Measurements from ENCODE around the gene GIT2.

The GIT2 gene, protein sequence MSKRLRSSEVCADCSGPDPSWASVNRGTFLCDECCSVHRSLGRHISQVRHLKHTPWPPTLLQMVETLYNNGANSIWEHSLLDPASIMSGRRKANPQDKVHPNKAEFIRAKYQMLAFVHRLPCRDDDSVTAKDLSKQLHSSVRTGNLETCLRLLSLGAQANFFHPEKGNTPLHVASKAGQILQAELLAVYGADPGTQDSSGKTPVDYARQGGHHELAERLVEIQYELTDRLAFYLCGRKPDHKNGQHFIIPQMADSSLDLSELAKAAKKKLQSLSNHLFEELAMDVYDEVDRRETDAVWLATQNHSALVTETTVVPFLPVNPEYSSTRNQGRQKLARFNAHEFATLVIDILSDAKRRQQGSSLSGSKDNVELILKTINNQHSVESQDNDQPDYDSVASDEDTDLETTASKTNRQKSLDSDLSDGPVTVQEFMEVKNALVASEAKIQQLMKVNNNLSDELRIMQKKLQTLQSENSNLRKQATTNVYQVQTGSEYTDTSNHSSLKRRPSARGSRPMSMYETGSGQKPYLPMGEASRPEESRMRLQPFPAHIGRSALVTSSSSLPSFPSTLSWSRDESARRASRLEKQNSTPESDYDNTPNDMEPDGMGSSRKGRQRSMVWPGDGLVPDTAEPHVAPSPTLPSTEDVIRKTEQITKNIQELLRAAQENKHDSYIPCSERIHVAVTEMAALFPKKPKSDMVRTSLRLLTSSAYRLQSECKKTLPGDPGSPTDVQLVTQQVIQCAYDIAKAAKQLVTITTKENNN

DNA sequence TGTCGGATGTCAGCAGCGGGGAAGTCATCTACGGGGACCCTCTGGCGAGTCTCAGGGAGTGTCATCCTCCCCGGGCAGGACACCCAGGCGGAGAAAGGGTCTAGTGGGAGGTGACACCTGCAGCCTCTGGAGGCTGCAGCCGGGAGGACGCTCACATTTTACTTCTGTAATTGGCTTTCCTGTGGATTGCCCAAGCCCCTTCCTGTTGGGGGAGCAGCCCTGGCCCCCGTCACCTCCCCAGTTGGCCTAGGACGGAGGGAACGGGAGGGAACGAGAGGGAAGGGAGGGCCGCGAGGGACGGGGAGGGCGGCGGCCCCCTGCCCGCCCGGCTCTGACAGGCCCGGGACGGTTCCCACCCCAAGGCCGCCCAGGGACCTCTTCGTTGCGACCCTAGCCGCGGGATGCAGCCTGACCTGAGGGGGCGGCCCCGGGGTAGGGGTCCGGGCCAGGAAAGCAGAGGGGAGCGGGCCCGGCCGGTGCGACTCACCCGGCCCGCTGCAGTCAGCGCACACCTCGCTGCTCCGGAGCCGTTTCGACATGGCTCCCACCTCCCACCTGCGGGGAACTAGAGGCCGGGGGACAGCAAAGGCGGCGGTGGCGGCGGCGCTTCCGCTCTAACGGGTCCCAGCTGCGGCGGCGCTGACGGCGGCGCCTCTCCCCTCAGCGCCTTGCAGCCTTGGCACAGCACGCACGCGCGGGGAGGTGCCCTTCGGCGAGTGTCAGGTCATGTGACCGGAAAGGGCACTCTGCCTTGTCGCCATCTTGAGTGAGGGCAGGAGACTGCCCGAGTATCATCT lies at the start of gene GIT2:
Gene GIT2, minus strand, starts transcription at position 683 of the 797 bp plus-strand sequence. Its CDS starts 144 bp downstream, at position 539.
- Histone ChIP-seq H3K9ac (ENCODE audit: low read length) (peak within 1 kb of the TSS; percentile 70), H3K27ac (ENCODE audit: low read depth, low read length) (peak within 1 kb of the TSS; percentile 27), H3K27me3 (ENCODE audit: control insufficient read depth, insufficient read depth, low read length) (no peaks in the 10 kb centered on the region), H3K4me3 (ENCODE audit: low read length) (peak within 1 kb of the TSS; percentile 92), H3K36me3 (ENCODE audit: control insufficient read depth, insufficient read depth, low read length) (peaks cover 3% of the 10 kb centered on the region), H3K4me1 (ENCODE audit: control insufficient read depth, insufficient read depth, low read length) (peaks cover 5% of the 10 kb centered on the region)

DNA sequence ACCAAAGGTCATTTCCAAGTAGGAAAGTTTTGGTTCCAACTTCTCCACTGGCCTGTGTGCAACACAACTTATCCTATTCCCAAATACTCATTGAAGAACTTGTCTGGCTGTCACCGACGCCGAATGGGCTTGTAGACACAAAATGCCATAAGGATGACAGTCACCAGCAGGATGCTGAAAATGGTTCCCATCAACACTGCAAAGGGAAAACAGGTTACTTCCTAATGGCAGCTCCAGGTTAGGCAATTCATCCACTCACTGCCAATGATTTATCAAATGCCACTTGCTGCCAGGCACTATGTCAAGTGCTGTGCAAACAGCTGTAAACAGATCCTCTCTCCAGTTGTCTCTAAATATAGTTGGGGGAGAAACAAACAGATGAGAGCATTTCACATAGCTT lies 46.1 kb upstream of the GIT2 start:
- peaks cover 10% of the 10 kb centered on the region for H3K4me1 ChIP-seq (ENCODE audit: control insufficient read depth, insufficient read depth, low read length)
- H3K9ac ChIP-seq (ENCODE audit: low read length): no peak overlapping the region
- H3K4me3 ChIP-seq (ENCODE audit: low read length): no peak overlapping the region
- H3K27ac ChIP-seq (ENCODE audit: low read depth, low read length): no peak overlapping the region
- peaks cover 6% of the 10 kb centered on the region for H3K36me3 ChIP-seq (ENCODE audit: control insufficient read depth, insufficient read depth, low read length)
- H3K27me3 ChIP-seq (ENCODE audit: control insufficient read depth, insufficient read depth, low read length): no peaks in the 10 kb centered on the region

DNA sequence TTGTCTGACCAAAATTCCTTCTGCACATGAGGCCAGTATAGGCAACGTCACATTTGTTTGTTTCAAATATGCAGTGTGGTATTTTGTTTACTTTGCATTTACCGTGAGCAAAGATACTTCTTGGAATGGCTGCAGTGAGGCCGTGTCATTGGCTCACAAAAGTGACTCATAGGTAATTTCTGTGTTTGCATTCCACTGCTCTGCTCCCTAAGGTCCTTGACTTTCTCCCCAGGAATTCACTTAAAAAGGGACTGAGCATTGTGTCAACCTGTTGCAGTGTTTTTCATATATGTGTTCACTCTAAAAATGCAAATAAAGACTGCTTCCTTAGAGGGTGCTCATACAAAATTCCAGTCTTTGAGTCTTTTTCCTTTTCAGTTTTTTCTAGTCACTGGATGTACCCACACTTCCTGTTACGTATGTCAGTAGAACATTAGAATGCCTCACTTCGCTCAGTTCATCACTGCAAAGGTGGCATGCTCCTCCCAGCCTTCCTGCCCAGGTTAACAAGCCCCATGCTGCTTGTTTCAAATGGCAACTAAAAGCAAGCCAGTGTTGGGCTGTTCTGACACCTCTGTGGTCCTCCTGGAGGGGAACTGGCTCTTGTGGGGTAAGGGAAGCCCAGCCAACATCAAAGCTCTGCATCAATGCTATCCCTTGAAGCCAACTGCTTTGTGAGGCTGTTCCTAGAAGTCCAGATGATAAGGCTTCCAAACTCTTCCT lies 43.1 kb upstream of the GIT2 start:
- Histone ChIP-seq H3K4me1 (ENCODE audit: control insufficient read depth, insufficient read depth, low read length) (peaks cover 10% of the 10 kb centered on the region), H3K4me3 (ENCODE audit: low read length) (peak overlapping the region; percentile 5), H3K27me3 (ENCODE audit: control insufficient read depth, insufficient read depth, low read length) (no peaks in the 10 kb centered on the region), H3K36me3 (ENCODE audit: control insufficient read depth, insufficient read depth, low read length) (peaks cover 12% of the 10 kb centered on the region), H3K9ac (ENCODE audit: low read length) (no peak overlapping the region), H3K27ac (ENCODE audit: low read depth, low read length) (peak overlapping the region; percentile 52)

DNA sequence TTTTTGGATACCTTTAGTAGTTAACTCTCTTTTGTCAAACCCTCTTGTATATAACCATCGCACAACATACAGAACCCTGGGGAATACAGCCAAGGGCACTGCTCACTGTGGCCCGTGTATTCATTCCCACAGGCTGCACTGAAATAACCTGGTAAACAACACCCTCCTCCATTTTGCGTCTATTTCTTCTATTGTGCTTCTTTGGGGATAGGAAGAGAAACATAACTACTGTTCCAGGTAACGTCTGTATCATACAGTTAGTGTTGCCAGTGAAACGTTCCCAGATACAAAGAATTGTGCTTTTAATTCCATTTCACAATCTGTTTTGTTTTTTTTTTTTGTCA lies 42.5 kb upstream of the GIT2 start:
- H3K36me3 ChIP-seq (ENCODE audit: control insufficient read depth, insufficient read depth, low read length): peaks cover 17% of the 10 kb centered on the region
- no peaks in the 10 kb centered on the region for H3K27me3 ChIP-seq (ENCODE audit: control insufficient read depth, insufficient read depth, low read length)
- H3K4me1 ChIP-seq (ENCODE audit: control insufficient read depth, insufficient read depth, low read length): peaks cover 10% of the 10 kb centered on the region
- peak overlapping the region; percentile 5 for H3K4me3 ChIP-seq (ENCODE audit: low read length)
- peak overlapping the region; percentile 52 for H3K27ac ChIP-seq (ENCODE audit: low read depth, low read length)
- no peak overlapping the region for H3K9ac ChIP-seq (ENCODE audit: low read length)

DNA sequence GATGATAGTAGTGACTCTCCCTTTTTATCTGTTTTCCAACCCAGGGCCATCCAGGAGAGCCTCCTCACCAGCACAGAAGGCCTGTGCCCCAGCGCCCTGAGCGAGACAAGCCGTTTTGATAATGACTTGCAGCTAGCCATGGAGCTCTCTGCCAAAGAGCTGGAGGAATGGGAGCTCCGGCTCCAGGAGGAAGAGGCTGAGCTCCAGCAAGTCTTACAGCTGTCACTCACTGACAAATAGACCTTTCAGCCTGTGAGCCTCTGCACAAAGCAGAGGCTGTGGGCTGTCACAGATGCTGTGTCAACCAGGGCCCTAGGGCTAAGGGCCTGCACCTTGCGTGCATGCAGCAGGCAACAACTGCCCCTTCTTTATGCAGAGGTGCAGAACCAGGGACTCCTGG lies 41.1 kb upstream of the GIT2 start:
- H3K27ac ChIP-seq (ENCODE audit: low read depth, low read length): no peak overlapping the region
- H3K36me3 ChIP-seq (ENCODE audit: control insufficient read depth, insufficient read depth, low read length): peaks cover 19% of the 10 kb centered on the region
- H3K9ac ChIP-seq (ENCODE audit: low read length): no peak overlapping the region
- no peak overlapping the region for H3K4me3 ChIP-seq (ENCODE audit: low read length)
- peaks cover 10% of the 10 kb centered on the region for H3K4me1 ChIP-seq (ENCODE audit: control insufficient read depth, insufficient read depth, low read length)
- H3K27me3 ChIP-seq (ENCODE audit: control insufficient read depth, insufficient read depth, low read length): no peaks in the 10 kb centered on the region

DNA sequence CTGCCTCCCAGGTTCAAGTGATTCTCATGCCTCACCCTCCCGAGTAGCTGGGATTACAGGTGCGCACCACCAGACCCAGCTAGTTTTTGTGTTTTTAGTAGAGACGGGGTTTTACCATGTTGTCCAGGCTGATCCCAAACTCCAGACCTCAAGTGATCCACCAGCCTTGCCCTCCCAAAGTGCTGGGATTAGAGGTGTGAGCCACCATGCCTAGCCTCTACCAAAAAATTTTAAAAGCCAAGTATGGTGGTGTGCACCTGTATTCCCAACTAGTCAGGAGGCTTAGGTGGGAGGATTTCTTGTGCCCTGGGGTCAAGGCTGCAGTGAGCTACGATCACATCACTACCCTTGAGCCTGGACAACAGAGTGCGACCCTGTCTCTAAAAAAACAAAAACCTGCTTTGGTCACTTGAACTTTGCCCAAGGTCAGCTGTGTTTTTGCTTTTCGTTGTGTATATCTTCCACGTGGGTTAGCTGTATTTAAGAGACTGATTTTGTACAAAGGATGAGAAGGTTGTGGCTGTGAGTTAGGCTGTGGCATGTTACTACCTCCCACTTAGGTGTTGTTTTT lies 39.5 kb upstream of the GIT2 start:
- Histone ChIP-seq H3K4me1 (ENCODE audit: control insufficient read depth, insufficient read depth, low read length) (peaks cover 10% of the 10 kb centered on the region), H3K4me3 (ENCODE audit: low read length) (no peak overlapping the region), H3K9ac (ENCODE audit: low read length) (no peak overlapping the region), H3K27ac (ENCODE audit: low read depth, low read length) (no peak overlapping the region), H3K27me3 (ENCODE audit: control insufficient read depth, insufficient read depth, low read length) (no peaks in the 10 kb centered on the region), H3K36me3 (ENCODE audit: control insufficient read depth, insufficient read depth, low read length) (peaks cover 21% of the 10 kb centered on the region)

DNA sequence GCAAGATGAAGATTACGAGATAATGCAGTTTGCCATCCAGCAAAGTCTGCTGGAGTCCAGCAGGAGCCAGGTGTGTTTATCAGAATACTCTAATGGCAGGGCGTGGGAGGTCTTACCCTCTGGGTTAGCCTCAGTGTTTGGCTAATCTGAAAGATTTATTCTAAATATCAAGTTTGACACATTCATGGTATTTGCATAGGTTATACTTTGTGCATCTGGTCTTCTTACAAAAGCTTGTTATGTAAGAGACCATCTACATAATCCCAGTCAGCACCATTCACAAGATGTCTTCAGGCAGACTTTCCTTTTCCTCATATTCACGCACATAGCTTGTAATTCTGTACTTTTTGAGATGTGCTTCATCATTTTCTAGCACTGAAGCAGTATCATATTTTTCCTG lies 37.7 kb upstream of the GIT2 start:
- no peak overlapping the region for H3K4me3 ChIP-seq (ENCODE audit: low read length)
- no peak overlapping the region for H3K27ac ChIP-seq (ENCODE audit: low read depth, low read length)
- H3K9ac ChIP-seq (ENCODE audit: low read length): no peak overlapping the region
- H3K36me3 ChIP-seq (ENCODE audit: control insufficient read depth, insufficient read depth, low read length): peaks cover 25% of the 10 kb centered on the region
- peaks cover 4% of the 10 kb centered on the region for H3K4me1 ChIP-seq (ENCODE audit: control insufficient read depth, insufficient read depth, low read length)
- H3K27me3 ChIP-seq (ENCODE audit: control insufficient read depth, insufficient read depth, low read length): no peaks in the 10 kb centered on the region

DNA sequence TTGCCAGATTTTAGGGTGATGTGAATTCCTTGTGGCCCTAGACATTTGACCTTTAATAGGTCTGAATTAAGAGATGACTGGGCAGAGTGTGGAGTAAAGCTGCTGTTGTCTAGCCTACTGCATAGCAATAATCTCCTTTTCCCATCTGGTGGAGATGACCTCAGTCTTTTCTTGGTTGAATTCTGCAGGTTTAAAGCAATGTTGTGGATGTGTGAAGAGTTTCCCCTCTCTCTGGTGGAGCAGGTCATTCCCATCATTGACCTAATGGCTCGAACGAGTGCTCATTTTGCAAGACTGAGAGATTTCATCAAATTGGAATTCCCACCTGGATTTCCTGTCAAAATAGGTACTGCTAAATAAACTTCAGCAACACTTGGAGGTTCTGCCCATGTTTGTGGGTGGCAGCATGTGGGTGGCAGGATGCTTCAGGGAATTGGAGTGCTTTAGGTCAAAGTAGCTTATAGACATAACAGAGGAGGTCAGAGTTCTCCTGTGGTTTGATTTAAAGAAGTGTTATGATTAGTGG lies 33.2 kb upstream of the GIT2 start:
- H3K9ac ChIP-seq (ENCODE audit: low read length): no peak overlapping the region
- H3K27me3 ChIP-seq (ENCODE audit: control insufficient read depth, insufficient read depth, low read length): no peaks in the 10 kb centered on the region
- peaks cover 27% of the 10 kb centered on the region for H3K36me3 ChIP-seq (ENCODE audit: control insufficient read depth, insufficient read depth, low read length)
- H3K4me1 ChIP-seq (ENCODE audit: control insufficient read depth, insufficient read depth, low read length): no peaks in the 10 kb centered on the region
- H3K27ac ChIP-seq (ENCODE audit: low read depth, low read length): no peak overlapping the region
- H3K4me3 ChIP-seq (ENCODE audit: low read length): no peak overlapping the region

DNA sequence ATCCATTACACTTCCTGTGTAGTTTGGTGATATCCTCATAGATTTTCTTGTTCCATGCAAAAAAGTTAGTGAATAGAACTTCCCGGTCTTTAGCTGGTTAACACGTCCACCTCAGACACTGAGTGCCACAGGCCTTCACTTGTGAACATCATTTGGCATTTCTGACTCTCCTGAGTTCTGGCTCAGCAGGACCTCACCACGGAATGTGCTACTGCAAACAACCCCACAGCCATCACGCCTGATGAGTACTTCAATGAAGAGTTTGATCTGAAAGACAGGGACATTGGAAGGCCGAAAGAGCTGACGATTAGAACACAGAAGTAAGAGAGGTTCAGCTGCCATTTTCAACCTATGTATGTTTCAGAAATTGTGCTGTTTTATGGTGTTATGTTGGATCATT lies 32.2 kb upstream of the GIT2 start:
- peaks cover 21% of the 10 kb centered on the region for H3K36me3 ChIP-seq (ENCODE audit: control insufficient read depth, insufficient read depth, low read length)
- no peak overlapping the region for H3K4me3 ChIP-seq (ENCODE audit: low read length)
- H3K27me3 ChIP-seq (ENCODE audit: control insufficient read depth, insufficient read depth, low read length): no peaks in the 10 kb centered on the region
- no peak overlapping the region for H3K9ac ChIP-seq (ENCODE audit: low read length)
- H3K27ac ChIP-seq (ENCODE audit: low read depth, low read length): no peak overlapping the region
- H3K4me1 ChIP-seq (ENCODE audit: control insufficient read depth, insufficient read depth, low read length): peaks cover 3% of the 10 kb centered on the region

DNA sequence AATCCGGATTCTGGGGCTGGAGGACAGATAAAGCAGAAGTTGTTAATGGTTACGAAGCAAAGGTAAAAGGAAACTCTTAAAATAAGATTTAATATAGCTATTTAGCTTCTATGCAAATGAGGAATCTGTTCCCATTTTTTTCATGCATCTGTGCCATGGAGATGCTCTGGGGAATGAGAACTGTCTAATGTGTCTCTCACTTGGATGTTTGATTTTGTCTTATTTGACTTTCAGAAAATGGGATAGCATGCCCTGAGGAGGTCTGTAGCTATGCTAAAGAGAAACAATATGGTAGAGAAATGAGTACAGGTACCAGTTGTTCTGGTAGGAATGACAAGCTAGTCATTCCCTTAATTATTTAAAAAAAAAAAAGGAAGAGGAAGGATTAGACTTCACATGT lies 27.9 kb upstream of the GIT2 start:
- no peaks in the 10 kb centered on the region for H3K27me3 ChIP-seq (ENCODE audit: control insufficient read depth, insufficient read depth, low read length)
- no peak overlapping the region for H3K4me3 ChIP-seq (ENCODE audit: low read length)
- H3K9ac ChIP-seq (ENCODE audit: low read length): no peak overlapping the region
- no peak overlapping the region for H3K27ac ChIP-seq (ENCODE audit: low read depth, low read length)
- peaks cover 20% of the 10 kb centered on the region for H3K36me3 ChIP-seq (ENCODE audit: control insufficient read depth, insufficient read depth, low read length)
- peaks cover 6% of the 10 kb centered on the region for H3K4me1 ChIP-seq (ENCODE audit: control insufficient read depth, insufficient read depth, low read length)

DNA sequence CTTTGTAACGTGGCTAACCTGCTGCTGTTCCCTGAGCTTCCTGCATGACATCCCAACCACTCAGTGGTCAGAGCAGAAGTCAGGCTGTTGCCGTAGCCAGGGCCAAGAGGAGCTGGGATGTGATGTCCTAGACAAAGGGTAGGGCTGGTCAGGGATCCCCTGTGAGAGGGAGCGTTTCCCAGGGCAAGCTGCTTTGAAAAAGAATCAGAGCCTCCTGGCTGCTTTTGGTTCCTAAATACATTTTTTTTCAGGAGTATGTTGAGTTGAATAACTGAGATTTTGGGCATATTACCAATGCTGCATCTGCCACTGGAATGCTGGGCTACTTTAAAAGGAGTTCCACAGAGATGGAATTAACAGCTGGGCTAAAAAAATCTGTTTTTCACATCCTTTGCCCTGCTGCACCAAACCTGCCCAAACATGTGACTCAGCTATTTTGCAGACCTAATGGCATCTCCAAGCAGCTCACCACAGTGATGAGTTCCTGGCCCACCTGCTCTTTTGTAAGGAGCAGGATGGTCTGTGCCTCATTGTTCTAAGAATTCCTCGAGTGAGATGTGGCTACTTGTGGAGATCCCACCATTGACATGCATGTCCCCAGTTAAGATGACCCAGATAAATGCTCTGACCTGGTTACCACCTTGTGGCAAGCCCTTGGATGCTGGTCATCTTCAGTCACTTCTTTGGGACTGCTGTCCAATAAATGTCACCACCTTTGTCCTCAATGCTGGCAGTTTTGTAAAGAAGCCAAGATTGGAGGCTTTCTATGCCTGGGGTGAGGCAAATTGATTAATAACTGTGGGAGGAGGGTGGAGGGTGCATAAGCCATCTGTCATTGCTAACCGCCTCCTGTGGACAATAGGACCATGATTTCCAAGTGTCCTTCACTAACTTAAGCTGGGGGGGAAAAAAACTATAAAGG lies 27.2 kb upstream of the GIT2 start:
- H3K36me3 ChIP-seq (ENCODE audit: control insufficient read depth, insufficient read depth, low read length): peaks cover 21% of the 10 kb centered on the region
- H3K4me3 ChIP-seq (ENCODE audit: low read length): no peak overlapping the region

More for the DNA sequence above, 27.2 kb upstream of the GIT2 start:
- no peak overlapping the region for H3K27ac ChIP-seq (ENCODE audit: low read depth, low read length)
- no peak overlapping the region for H3K9ac ChIP-seq (ENCODE audit: low read length)
- peaks cover 6% of the 10 kb centered on the region for H3K4me1 ChIP-seq (ENCODE audit: control insufficient read depth, insufficient read depth, low read length)
- H3K27me3 ChIP-seq (ENCODE audit: control insufficient read depth, insufficient read depth, low read length): no peaks in the 10 kb centered on the region

All from rectal smooth muscle tissue (tissue), 1 donor.